Endodermal cell (in vitro differentiated cells): ENCODE measurements around the gene CCDC68. TPM values are rescaled to one million over a fixed set of nuclear protein-coding genes. Genes with fewer than 3 reads are reported as not detected.

Experiments used
- DNase-seq: peaks from one replicate; pipeline ENCODE4 v3.0.0-alpha.2; 2017
- H3K27ac ChIP-seq: 2 replicates; pipeline ENCODE4 v1.5.1; 2013; ENCODE audit warnings: mild to moderate bottlenecking, low read depth, low read length, moderate library complexity
- H3K27me3 ChIP-seq: 2 replicates; pipeline ENCODE4 v1.6.1; 2013; ENCODE audit warnings: mild to moderate bottlenecking, low read length, moderate library complexity; ENCODE audit not compliant: insufficient read depth, control insufficient read depth, poor library complexity, severe bottlenecking
- H3K36me3 ChIP-seq: 2 replicates; pipeline ENCODE4 v1.7.0; 2013; ENCODE audit warnings: mild to moderate bottlenecking, low read length, moderate library complexity; ENCODE audit not compliant: control insufficient read depth, insufficient read depth
- H3K4me1 ChIP-seq: one replicate; pipeline ENCODE4 v1.7.0; 2013; ENCODE audit warnings: low read length; ENCODE audit not compliant: control insufficient read depth, insufficient read depth
- H3K4me3 ChIP-seq: 2 replicates; pipeline ENCODE4 v1.5.1; 2013; ENCODE audit warnings: mild to moderate bottlenecking, low read length, moderate library complexity
- H3K9ac ChIP-seq: 2 replicates; pipeline ENCODE4 v1.6.1; 2013; ENCODE audit warnings: mild to moderate bottlenecking, low read length, moderate library complexity; ENCODE audit not compliant: poor library complexity, severe bottlenecking; ENCODE audit errors: extremely low read depth
- H3K9me3 ChIP-seq: 2 replicates; pipeline ENCODE4 v1.6.1; 2013; ENCODE audit warnings: mild to moderate bottlenecking, low read length, moderate library complexity; ENCODE audit not compliant: control insufficient read depth
- H3K27ac Mint-ChIP-seq: 2 replicates; pipeline ENCODE4 v1.8.0; 2020; ENCODE audit warnings: mixed read lengths
- H3K27me3 Mint-ChIP-seq: 2 replicates; pipeline ENCODE4 v1.8.0; 2021; ENCODE audit warnings: mild to moderate bottlenecking, mixed read lengths; ENCODE audit not compliant: insufficient read depth
- H3K36me3 Mint-ChIP-seq: 2 replicates; pipeline ENCODE4 v1.8.0; 2020; ENCODE audit warnings: low read depth, mixed read lengths
- H3K4me1 Mint-ChIP-seq: 2 replicates; pipeline ENCODE4 v1.8.0; 2020; ENCODE audit warnings: mixed read lengths
- H3K4me3 Mint-ChIP-seq: 2 replicates; pipeline ENCODE4 v1.8.0; 2020; ENCODE audit warnings: mild to moderate bottlenecking, moderate library complexity, mixed read lengths
- H3K9me3 Mint-ChIP-seq: 2 replicates; pipeline ENCODE4 v1.8.0; 2020; ENCODE audit warnings: mild to moderate bottlenecking, mixed read lengths
- WGBS, 2 experiments: methylation state at CpG; one replicate each; pipeline versions ENCODE4 v1.1.5 to v1.1.7; 2013; ENCODE audit warnings: missing lambda C conversion rate in 2 of 2, mixed read lengths in 1 of 2; ENCODE audit not compliant: insufficient coverage in 1 of 2, insufficient read length in 1 of 2; 5-methylcytosine and 5-hydroxymethylcytosine counted together
- total RNA-seq, 2 donors: library from RNA; stranded (reverse); fragmentation: NEBNext Ultra II Directional in 1 of 2; extraction: Animal tissue kit (Norgen Biotek cat#: 25700) in 1 of 2; gene quantifications; 2 replicates in 1 of 2; 3 replicates in 1 of 2; pipeline ENCODE4 v1.2.1, GENCODE V29; 2021
- TF ChIP-seq, protein P1 (sequence below): fragments of 200-600 bp; sonication (generic); conservative IDR thresholded peaks from 2 replicates; pipeline ENCODE4 v1.5.0; 2021; ENCODE audit warnings: antibody characterized with exemption, mild to moderate bottlenecking

Gene CCDC68
- total RNA-seq, 2 donors from 2014 or later: 0.53 to 0.80 TPM

DNA sequence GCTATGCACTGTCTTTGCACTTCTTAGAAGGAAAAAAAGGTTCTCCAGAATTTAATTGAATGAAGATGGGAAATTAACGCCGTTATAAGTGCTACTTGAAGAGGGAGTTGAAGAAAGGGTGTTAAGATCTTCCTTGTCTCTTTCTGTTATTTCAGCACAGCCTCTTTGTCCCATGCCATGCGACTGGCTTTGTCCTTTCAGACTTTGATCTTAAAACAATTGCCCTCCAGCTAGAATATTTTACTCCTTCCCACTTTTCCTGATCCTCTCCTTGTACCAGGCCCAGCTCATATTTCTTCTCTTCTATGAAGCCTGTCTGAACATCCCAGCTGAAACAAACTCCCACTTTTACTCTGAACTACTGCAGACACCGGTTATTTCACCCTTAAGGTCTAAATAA lies 79.6 kb downstream of the CCDC68 start:
- TF ChIP-seq, protein P1, sequence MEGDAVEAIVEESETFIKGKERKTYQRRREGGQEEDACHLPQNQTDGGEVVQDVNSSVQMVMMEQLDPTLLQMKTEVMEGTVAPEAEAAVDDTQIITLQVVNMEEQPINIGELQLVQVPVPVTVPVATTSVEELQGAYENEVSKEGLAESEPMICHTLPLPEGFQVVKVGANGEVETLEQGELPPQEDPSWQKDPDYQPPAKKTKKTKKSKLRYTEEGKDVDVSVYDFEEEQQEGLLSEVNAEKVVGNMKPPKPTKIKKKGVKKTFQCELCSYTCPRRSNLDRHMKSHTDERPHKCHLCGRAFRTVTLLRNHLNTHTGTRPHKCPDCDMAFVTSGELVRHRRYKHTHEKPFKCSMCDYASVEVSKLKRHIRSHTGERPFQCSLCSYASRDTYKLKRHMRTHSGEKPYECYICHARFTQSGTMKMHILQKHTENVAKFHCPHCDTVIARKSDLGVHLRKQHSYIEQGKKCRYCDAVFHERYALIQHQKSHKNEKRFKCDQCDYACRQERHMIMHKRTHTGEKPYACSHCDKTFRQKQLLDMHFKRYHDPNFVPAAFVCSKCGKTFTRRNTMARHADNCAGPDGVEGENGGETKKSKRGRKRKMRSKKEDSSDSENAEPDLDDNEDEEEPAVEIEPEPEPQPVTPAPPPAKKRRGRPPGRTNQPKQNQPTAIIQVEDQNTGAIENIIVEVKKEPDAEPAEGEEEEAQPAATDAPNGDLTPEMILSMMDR: no peak
- Histone ChIP-seq H3K4me3 (no peak overlapping the region), H3K9ac (peak overlapping the region; percentile 28), H3K4me1 (peaks cover 23% of the 10 kb centered on the region), H3K36me3 (no peaks in the 10 kb centered on the region), H3K27me3 (no peaks in the 10 kb centered on the region), H3K27ac (no peak overlapping the region), H3K9me3 (peaks cover 5% of the 10 kb centered on the region)
- peak overlapping the region; percentile 83 for H3K27ac Mint-ChIP-seq
- peaks cover 43% of the 10 kb centered on the region for H3K4me1 Mint-ChIP-seq
- 60 to 65% methylated on average over 4 of the region's 4 CpGs for WGBS, 2 experiments
- H3K9me3 Mint-ChIP-seq: peaks cover 6% of the 10 kb centered on the region
- H3K4me3 Mint-ChIP-seq: no peak overlapping the region
- H3K27me3 Mint-ChIP-seq: peaks cover 3% of the 10 kb centered on the region
- DNase-seq: no peak
- no peaks in the 10 kb centered on the region for H3K36me3 Mint-ChIP-seq

- H3K9ac ChIP-seq: no peak overlapping the region
- H3K27me3 ChIP-seq: no peaks in the 10 kb centered on the region
- H3K4me1 ChIP-seq: peaks cover 23% of the 10 kb centered on the region
- DNase-seq: no peak
- no peak overlapping the region for H3K27ac Mint-ChIP-seq
- 85 to 100% methylated on average over 1 to 2 of the region's 3 CpGs for WGBS, 2 experiments
- H3K4me3 ChIP-seq: no peak overlapping the region
- TF ChIP-seq, protein P1: no peak
- no peak overlapping the region for H3K4me3 Mint-ChIP-seq
- H3K9me3 ChIP-seq: peaks cover 5% of the 10 kb centered on the region
- H3K9me3 Mint-ChIP-seq: peaks cover 6% of the 10 kb centered on the region
- no peak overlapping the region for H3K27ac ChIP-seq
- no peaks in the 10 kb centered on the region for H3K36me3 ChIP-seq
- peaks cover 43% of the 10 kb centered on the region for H3K4me1 Mint-ChIP-seq
- no peaks in the 10 kb centered on the region for H3K36me3 Mint-ChIP-seq
- peaks cover 3% of the 10 kb centered on the region for H3K27me3 Mint-ChIP-seq
Measured at GRCh38 chr18:54878659-54879358, 80.5 kb downstream of the CCDC68 start.

DNA sequence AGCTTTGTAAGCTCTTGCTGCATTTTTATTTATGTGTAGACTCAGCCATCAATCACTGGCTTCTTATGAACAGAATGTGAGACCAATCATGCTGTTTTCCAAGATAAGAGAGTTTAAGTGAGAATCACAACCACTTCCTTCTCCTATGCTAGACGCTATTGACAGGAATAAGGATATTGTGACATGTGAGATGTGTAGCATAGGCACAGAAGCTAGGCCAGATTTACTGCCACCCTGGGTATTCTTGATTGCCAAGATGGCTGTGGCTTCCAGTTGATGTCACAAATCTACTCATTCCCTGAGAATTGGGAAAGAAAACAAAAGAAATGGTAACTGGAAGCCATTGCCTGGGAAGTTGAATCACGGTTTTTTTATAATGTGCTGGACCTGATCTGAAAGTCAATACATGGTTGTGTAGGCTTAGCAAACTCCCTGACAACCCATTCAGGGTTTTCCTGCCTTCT lies 81.1 kb downstream of the CCDC68 start:
- H3K36me3 ChIP-seq: no peaks in the 10 kb centered on the region
- H3K27ac Mint-ChIP-seq: no peak overlapping the region
- peaks cover 43% of the 10 kb centered on the region for H3K4me1 Mint-ChIP-seq
- WGBS, 2 experiments: 60 to 88% methylated on average over 1 to 2 of the region's 2 CpGs
- no peak overlapping the region for H3K4me3 ChIP-seq
- no peaks in the 10 kb centered on the region for H3K27me3 ChIP-seq
- no peaks in the 10 kb centered on the region for H3K27me3 Mint-ChIP-seq
- H3K4me3 Mint-ChIP-seq: no peak overlapping the region
- TF ChIP-seq, protein P1: no peak
- peaks cover 6% of the 10 kb centered on the region for H3K9me3 Mint-ChIP-seq
- H3K27ac ChIP-seq: no peak overlapping the region
- H3K4me1 ChIP-seq: peaks cover 23% of the 10 kb centered on the region
- peaks cover 5% of the 10 kb centered on the region for H3K9me3 ChIP-seq
- no peak overlapping the region for H3K9ac ChIP-seq
- DNase-seq: no peak
- H3K36me3 Mint-ChIP-seq: no peaks in the 10 kb centered on the region
